D721Med (cell line): ENCODE data around the gene CNDP2.
A peak's percentile ranks its signal among the peaks of the same experiment; 100 is the strongest.

ENCODE experiments used
- DNase-seq: peaks from one replicate; pipeline ENCODE4 v3.0.0; 2011; ENCODE audit warnings: low spot score; ENCODE audit not compliant: insufficient read length
- FAIRE-seq: peaks from 2 replicates; lab custom pipeline; 2011; peaks lifted over from hg19 to GRCh38; lab: Jason Lieb, UNC
- CTCF ChIP-seq: IDR thresholded peaks from 2 replicates; pipeline ENCODE4 v1.5.1; 2012; ENCODE audit warnings: mild to moderate bottlenecking, control low read depth; ENCODE audit not compliant: insufficient read depth; ENCODE audit errors: missing control alignments

Gene CNDP2

GRCh38 chr18:74549591-74550104, 53.5 kb downstream of the CNDP2 start:
- DNase-seq (no peak), FAIRE-seq (no peak)
- no peak for TF ChIP-seq CTCF

GRCh38 chr18:74550886-74551285, 54.7 kb downstream of the CNDP2 start:
- FAIRE-seq (peak; percentile 6), DNase-seq (no peak)
- no peak for TF ChIP-seq CTCF

GRCh38 chr18:74551452-74551851, 55.3 kb downstream of the CNDP2 start:
- no peak for FAIRE-seq
- DNase-seq = no peak
- TF ChIP-seq CTCF = no peak

GRCh38 chr18:74551936-74552555, 55.9 kb downstream of the CNDP2 start:
- peak; percentile 79 for TF ChIP-seq CTCF
- DNase-seq = peak; percentile 99
- FAIRE-seq = peak; percentile 100

GRCh38 chr18:74556126-74556525, 60.0 kb downstream of the CNDP2 start:
- no peak for TF ChIP-seq CTCF
- FAIRE-seq (no peak), DNase-seq (no peak)

GRCh38 chr18:74558096-74558495, 61.9 kb downstream of the CNDP2 start:
- TF ChIP-seq CTCF = no peak
- no peak for FAIRE-seq
- DNase-seq = no peak

GRCh38 chr18:74562131-74562730, 66.1 kb downstream of the CNDP2 start:
- no peak for TF ChIP-seq CTCF
- FAIRE-seq (peak; percentile 84), DNase-seq (no peak)
